ENCODE data around the gene CDV3.

GRCh38 chr3:133561679-133562078 is 11.8 kb upstream of the CDV3 start:
- TF ChIP-seq CBFB (IDR thresholded peaks at IDR 0.05; ENCODE audit: low read depth) (no peak), BRCA1 (IDR thresholded peaks at IDR 0.05; ENCODE audit: low read depth, low read length) (no peak)

All from GM12878 (cell line).